ENCODE measurements around the gene ART1.

GRCh38 chr11:3631331-3631730 is 13.6 kb upstream of the ART1 start:
- TF ChIP-seq, protein P1, sequence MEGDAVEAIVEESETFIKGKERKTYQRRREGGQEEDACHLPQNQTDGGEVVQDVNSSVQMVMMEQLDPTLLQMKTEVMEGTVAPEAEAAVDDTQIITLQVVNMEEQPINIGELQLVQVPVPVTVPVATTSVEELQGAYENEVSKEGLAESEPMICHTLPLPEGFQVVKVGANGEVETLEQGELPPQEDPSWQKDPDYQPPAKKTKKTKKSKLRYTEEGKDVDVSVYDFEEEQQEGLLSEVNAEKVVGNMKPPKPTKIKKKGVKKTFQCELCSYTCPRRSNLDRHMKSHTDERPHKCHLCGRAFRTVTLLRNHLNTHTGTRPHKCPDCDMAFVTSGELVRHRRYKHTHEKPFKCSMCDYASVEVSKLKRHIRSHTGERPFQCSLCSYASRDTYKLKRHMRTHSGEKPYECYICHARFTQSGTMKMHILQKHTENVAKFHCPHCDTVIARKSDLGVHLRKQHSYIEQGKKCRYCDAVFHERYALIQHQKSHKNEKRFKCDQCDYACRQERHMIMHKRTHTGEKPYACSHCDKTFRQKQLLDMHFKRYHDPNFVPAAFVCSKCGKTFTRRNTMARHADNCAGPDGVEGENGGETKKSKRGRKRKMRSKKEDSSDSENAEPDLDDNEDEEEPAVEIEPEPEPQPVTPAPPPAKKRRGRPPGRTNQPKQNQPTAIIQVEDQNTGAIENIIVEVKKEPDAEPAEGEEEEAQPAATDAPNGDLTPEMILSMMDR (IDR thresholded peaks at IDR 0.05) = no peak
- no peak for TF ChIP-seq POLR2A (IDR thresholded peaks at IDR 0.05)
